K562 (cell line): ENCODE data around the gene CLIP2. TPM values are rescaled to one million over a fixed set of nuclear protein-coding genes. Genes with fewer than 3 reads are reported as not detected.

Source experiments
- FOS ChIP-seq: IDR thresholded peaks from 3 replicates; pipeline ENCODE4 v1.6.1; 2011; ENCODE audit not compliant: insufficient read length; ENCODE audit errors: extremely low read depth
- HDAC1 ChIP-seq, 2 experiments: fragments of 450-650 bp; IDR thresholded peaks; 2 replicates each; pipeline ENCODE4 v1.6.1; 2016 to 2017; ENCODE audit warnings: inconsistent platforms in 1 of 2, mild to moderate bottlenecking in 1 of 2, moderate library complexity in 1 of 2
- HDAC2 ChIP-seq: fragments of 450-650 bp; IDR thresholded peaks from 2 replicates; pipeline ENCODE4 v1.6.1; 2016; ENCODE audit warnings: mild to moderate bottlenecking
- HIVEP1 ChIP-seq: fragments of 250-450 bp; sonication (Bioruptor Pico); IDR thresholded peaks from 2 replicates; pipeline ENCODE4 v1.4.0; 2020; ENCODE audit warnings: mild to moderate bottlenecking
- KDM2B ChIP-seq: fragments of 250-450 bp; sonication (Bioruptor Pico); IDR thresholded peaks from 2 replicates; pipeline ENCODE4 v1.8.0; 2021; ENCODE audit warnings: mild to moderate bottlenecking, moderate library complexity
- KLF6 ChIP-seq: fragments of 250-450 bp; sonication (Bioruptor Pico); IDR thresholded peaks from 2 replicates; pipeline ENCODE4 v1.4.0; 2020; ENCODE audit warnings: mild to moderate bottlenecking, moderate library complexity, borderline replicate concordance
- LEF1 ChIP-seq: fragments of 450-650 bp; IDR thresholded peaks from 2 replicates; pipeline ENCODE4 v1.6.1; 2016; ENCODE audit warnings: mild to moderate bottlenecking
- NCOA1 ChIP-seq: fragments of 450-650 bp; IDR thresholded peaks from 2 replicates; pipeline ENCODE4 v1.6.1; 2016; ENCODE audit warnings: low read depth
- NCOR1 ChIP-seq: fragments of 450-650 bp; IDR thresholded peaks from 2 replicates; pipeline ENCODE4 v1.6.1; 2016; ENCODE audit warnings: mild to moderate bottlenecking, moderate library complexity
- NR2C2 ChIP-seq, 2 experiments: fragments of 200-800 bp in 1 of 2; sonication (Bioruptor generic) in 1 of 2; sonication (generic) in 1 of 2; formaldehyde crosslinking in 1 of 2; IDR thresholded peaks; 2 replicates each; pipeline versions ENCODE4 v1.6.1 to v1.8.0; 2016 to 2022; ENCODE audit warnings: mild to moderate bottlenecking in 1 of 2, missing compliant biosample characterization in 1 of 2, missing genetic modification characterization in 1 of 2, missing genetic modification reagents in 1 of 2
- RAD51 ChIP-seq: fragments of 450-650 bp; IDR thresholded peaks from 2 replicates; pipeline ENCODE4 v1.7.1; 2016; ENCODE audit warnings: low read depth, mild to moderate bottlenecking, borderline replicate concordance
- RB1 ChIP-seq: fragments of 450-650 bp; IDR thresholded peaks from 2 replicates; pipeline ENCODE4 v1.6.1; 2017; ENCODE audit warnings: low read depth, mild to moderate bottlenecking
- SAFB2 ChIP-seq: fragments of 200-400 bp; formaldehyde crosslinking; IDR thresholded peaks from 2 replicates; pipeline ENCODE4 v1.6.1; 2018; ENCODE audit warnings: borderline replicate concordance, low read length, low read depth, moderate library complexity; ENCODE audit not compliant: severe bottlenecking
- THRAP3 ChIP-seq: fragments of 450-650 bp; IDR thresholded peaks from 2 replicates; pipeline ENCODE4 v1.6.1; 2016; ENCODE audit warnings: mild to moderate bottlenecking, inconsistent platforms, borderline replicate concordance
- ZFP30 ChIP-seq: fragments of 250-450 bp; sonication (Bioruptor Pico); IDR thresholded peaks from 2 replicates; pipeline ENCODE4 v1.8.0; 2022; ENCODE audit warnings: moderate library complexity, mild to moderate bottlenecking, inconsistent platforms, borderline replicate concordance
- ZNF124 ChIP-seq: sonication (generic); formaldehyde crosslinking; IDR thresholded peaks from 2 replicates; pipeline ENCODE4 v1.8.1; 2022; ENCODE audit warnings: missing genetic modification reagents
- ZNF324 ChIP-seq: fragments of 250-450 bp; sonication (Bioruptor Pico); IDR thresholded peaks from 2 replicates; pipeline ENCODE4 v1.4.0; 2020; ENCODE audit warnings: mild to moderate bottlenecking
- ZNF668 ChIP-seq: fragments of 250-450 bp; sonication (Bioruptor Pico); IDR thresholded peaks from 2 replicates; pipeline ENCODE4 v1.8.0; 2022; ENCODE audit warnings: mild to moderate bottlenecking, inconsistent platforms
- ZNF830 ChIP-seq: fragments of 250-450 bp; sonication (Bioruptor Pico); IDR thresholded peaks from 2 replicates; pipeline ENCODE4 v1.5.0; 2021; ENCODE audit warnings: mild to moderate bottlenecking
- polyA plus RNA-seq, 8 experiments: library from polyadenylated mRNA; depleted of rRNA in 4 of 8; stranded (reverse) in 5 of 8; unstranded in 3 of 8; fragments of >200 nt; fragmentation: Nextera tagmentation in 2 of 8; fragmentation: Illumina TruSeq in 1 of 8; extraction: Ambion mirVana in 2 of 8; extraction: Trizol in 1 of 8; gene quantifications; 2 replicates each; pipeline versions ENCODE4 v1.2.1 to v1.2.3, GENCODE V29; 2011 to 2014; ENCODE audit warnings: inconsistent platforms in 1 of 8, missing spikeins in 1 of 8
- total RNA-seq, 7 experiments: library from RNA; depleted of rRNA in 6 of 7; stranded (reverse); fragments of >200 nt in 6 of 7; fragmentation: Illumina TruSeq in 2 of 7; extraction: Trizol in 2 of 7; gene quantifications; 2 replicates each; pipeline versions ENCODE4 v1.2.1 to v1.2.3, GENCODE V29; 2011 to 2021; ENCODE audit warnings: low replicate concordance in 1 of 7
- TF ChIP-seq, protein P1 (sequence below): sonication (generic); formaldehyde crosslinking; IDR thresholded peaks from 2 replicates; pipeline ENCODE4 v1.8.0; 2022; ENCODE audit warnings: missing genetic modification reagents, mild to moderate bottlenecking, borderline replicate concordance
- TF ChIP-seq, protein P2 (sequence below): fragments of 250-450 bp; sonication (Bioruptor Pico); IDR thresholded peaks from 2 replicates; pipeline ENCODE4 v1.8.0; 2021; ENCODE audit warnings: mild to moderate bottlenecking, moderate library complexity
- TF ChIP-seq, protein P3 (sequence below): sonication (generic); formaldehyde crosslinking; IDR thresholded peaks from 2 replicates; pipeline ENCODE4 v1.5.0; 2020; ENCODE audit warnings: missing genetic modification reagents
- TF ChIP-seq, protein P4 (sequence below): fragments of 200-400 bp; formaldehyde crosslinking; IDR thresholded peaks from 2 replicates; pipeline ENCODE4 v1.6.1; 2017; ENCODE audit warnings: mild to moderate bottlenecking, low read depth, low read length, moderate library complexity
- TF ChIP-seq, protein P5 (sequence below): IDR thresholded peaks from 2 replicates; pipeline ENCODE4 v1.6.1; 2016; ENCODE audit warnings: missing genetic modification characterization, missing compliant biosample characterization

CLIP2 gene
- total and polyA plus RNA-seq, 9 of the 15 experiments (the other 6 are each of a cell fraction or from before 2014, with no cell fraction given) = 0.07 to 5.4 (median 2.1) TPM

DNA sequence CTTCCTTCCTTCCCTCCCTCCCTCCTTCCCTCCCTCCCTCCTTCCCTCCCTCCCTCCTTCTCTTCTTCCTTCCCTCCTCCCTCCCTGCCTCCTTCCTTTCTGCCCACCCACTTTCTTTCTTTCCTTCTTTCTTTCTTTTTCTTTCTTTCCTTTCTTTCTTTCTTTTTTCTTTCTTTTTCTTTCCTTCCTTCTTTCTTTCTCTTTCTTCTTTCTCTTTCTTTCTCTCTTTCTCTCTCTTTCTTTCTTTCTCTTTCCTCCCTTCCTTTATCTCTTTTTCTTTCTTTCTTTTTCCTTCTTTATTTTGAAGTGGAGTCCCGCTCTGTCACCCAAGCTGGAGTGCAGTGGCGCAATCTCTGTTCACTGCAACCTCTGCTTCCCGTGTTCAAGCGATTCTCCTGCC lies 130.8 kb downstream of the CLIP2 start (continued):
- TF ChIP-seq, protein P1, sequence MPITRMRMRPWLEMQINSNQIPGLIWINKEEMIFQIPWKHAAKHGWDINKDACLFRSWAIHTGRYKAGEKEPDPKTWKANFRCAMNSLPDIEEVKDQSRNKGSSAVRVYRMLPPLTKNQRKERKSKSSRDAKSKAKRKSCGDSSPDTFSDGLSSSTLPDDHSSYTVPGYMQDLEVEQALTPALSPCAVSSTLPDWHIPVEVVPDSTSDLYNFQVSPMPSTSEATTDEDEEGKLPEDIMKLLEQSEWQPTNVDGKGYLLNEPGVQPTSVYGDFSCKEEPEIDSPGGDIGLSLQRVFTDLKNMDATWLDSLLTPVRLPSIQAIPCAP (CRISPR knock-in tag) = no peak
- TF ChIP-seq HDAC2 (no peak), HIVEP1 (CRISPR knock-in tag) (no peak), ZNF668 (CRISPR knock-in tag) (no peak), NR2C2 (CRISPR knock-in tag; IDR thresholded peaks at IDR 0.05) (no peak), NR2C2 (tag; IDR thresholded peaks at IDR 0.05) (no peak), SAFB2 (no peak), NCOA1 (no peak), KDM2B (CRISPR knock-in tag) (no peak), ZNF124 (no peak), HDAC1 (IDR thresholded peaks at IDR 0.05) (peak in 1 of 2 experiments; percentile 14; a peak in 1 of 4 replicates), NCOR1 (0 out of 2 replicates have a peak, but pooled peaks have one; percentile 12), ZFP30 (CRISPR knock-in tag) (no peak), ZNF324 (CRISPR knock-in tag) (no peak), THRAP3 (peak; percentile 79; the same call in 1 of the 2 replicates), RAD51 (no peak), RB1 (no peak), FOS (no peak), KLF6 (CRISPR knock-in tag) (no peak), LEF1 (no peak), ZNF830 (CRISPR knock-in tag) (no peak)
- TF ChIP-seq, protein P2, sequence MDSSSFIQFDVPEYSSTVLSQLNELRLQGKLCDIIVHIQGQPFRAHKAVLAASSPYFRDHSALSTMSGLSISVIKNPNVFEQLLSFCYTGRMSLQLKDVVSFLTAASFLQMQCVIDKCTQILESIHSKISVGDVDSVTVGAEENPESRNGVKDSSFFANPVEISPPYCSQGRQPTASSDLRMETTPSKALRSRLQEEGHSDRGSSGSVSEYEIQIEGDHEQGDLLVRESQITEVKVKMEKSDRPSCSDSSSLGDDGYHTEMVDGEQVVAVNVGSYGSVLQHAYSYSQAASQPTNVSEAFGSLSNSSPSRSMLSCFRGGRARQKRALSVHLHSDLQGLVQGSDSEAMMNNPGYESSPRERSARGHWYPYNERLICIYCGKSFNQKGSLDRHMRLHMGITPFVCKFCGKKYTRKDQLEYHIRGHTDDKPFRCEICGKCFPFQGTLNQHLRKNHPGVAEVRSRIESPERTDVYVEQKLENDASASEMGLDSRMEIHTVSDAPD (CRISPR knock-in tag) = no peak
- TF ChIP-seq, protein P3, sequence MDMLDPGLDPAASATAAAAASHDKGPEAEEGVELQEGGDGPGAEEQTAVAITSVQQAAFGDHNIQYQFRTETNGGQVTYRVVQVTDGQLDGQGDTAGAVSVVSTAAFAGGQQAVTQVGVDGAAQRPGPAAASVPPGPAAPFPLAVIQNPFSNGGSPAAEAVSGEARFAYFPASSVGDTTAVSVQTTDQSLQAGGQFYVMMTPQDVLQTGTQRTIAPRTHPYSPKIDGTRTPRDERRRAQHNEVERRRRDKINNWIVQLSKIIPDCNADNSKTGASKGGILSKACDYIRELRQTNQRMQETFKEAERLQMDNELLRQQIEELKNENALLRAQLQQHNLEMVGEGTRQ = no peak
- TF ChIP-seq, protein P4, sequence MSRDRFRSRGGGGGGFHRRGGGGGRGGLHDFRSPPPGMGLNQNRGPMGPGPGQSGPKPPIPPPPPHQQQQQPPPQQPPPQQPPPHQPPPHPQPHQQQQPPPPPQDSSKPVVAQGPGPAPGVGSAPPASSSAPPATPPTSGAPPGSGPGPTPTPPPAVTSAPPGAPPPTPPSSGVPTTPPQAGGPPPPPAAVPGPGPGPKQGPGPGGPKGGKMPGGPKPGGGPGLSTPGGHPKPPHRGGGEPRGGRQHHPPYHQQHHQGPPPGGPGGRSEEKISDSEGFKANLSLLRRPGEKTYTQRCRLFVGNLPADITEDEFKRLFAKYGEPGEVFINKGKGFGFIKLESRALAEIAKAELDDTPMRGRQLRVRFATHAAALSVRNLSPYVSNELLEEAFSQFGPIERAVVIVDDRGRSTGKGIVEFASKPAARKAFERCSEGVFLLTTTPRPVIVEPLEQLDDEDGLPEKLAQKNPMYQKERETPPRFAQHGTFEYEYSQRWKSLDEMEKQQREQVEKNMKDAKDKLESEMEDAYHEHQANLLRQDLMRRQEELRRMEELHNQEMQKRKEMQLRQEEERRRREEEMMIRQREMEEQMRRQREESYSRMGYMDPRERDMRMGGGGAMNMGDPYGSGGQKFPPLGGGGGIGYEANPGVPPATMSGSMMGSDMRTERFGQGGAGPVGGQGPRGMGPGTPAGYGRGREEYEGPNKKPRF = no peak
- TF ChIP-seq, protein P5, sequence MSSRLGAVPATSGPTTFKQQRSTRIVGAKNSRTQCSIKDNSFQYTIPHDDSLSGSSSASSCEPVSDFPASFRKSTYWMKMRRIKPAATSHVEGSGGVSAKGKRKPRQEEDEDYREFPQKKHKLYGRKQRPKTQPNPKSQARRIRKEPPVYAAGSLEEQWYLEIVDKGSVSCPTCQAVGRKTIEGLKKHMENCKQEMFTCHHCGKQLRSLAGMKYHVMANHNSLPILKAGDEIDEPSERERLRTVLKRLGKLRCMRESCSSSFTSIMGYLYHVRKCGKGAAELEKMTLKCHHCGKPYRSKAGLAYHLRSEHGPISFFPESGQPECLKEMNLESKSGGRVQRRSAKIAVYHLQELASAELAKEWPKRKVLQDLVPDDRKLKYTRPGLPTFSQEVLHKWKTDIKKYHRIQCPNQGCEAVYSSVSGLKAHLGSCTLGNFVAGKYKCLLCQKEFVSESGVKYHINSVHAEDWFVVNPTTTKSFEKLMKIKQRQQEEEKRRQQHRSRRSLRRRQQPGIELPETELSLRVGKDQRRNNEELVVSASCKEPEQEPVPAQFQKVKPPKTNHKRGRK (tag) = peak; percentile 93
